Endothelial cell of umbilical vein (primary cell): ENCODE data around the gene CDH9. TPM values are rescaled to one million over a fixed set of nuclear protein-coding genes. Genes with fewer than 3 reads are reported as not detected.

Source experiments
- BruUV-seq: library from RNA; stranded (reverse); fragments of 400-500 nt; replicated peaks from 2 replicates; lab custom pipeline; 2021; lab: Mats Ljungman, UMichigan
- CTCF ChIA-PET: fragments of 300-600, 350-600 bp; sonication (Branson Sonifier 250); formaldehyde crosslinking; loops from one replicate; lab custom pipeline; 2021; ENCODE audit warnings: antibody characterized with exemption, inconsistent platforms; lab: Charles Lee
- POLR2A ChIA-PET: fragments of 300-600, 350-600 bp; sonication (Branson Sonifier 250); formaldehyde crosslinking; loops from one replicate; lab custom pipeline; 2021; ENCODE audit warnings: antibody characterized with exemption, inconsistent platforms; lab: Charles Lee
- DNase-seq: peaks from one replicate; pipeline ENCODE4 v3.0.0-alpha.2; 2011; ENCODE audit warnings: low read depth, low spot score
- FAIRE-seq: peaks from 2 replicates; lab custom pipeline; 2011; peaks lifted over from hg19 to GRCh38; lab: Jason Lieb, UNC
- H2AFZ ChIP-seq: 2 replicates; pipeline ENCODE4 v1.6.0; 2012; ENCODE audit warnings: low read depth, low read length, control low read depth, inconsistent platforms
- H3K27ac ChIP-seq: 2 replicates; pipeline ENCODE4 v1.5.1; 2011; ENCODE audit warnings: low read depth, mild to moderate bottlenecking, control low read depth, low read length, moderate library complexity; ENCODE audit not compliant: insufficient read depth
- H3K27me3 ChIP-seq, 2 experiments: 2 replicates each; pipeline versions ENCODE4 v1.6.0 to v1.6.1; 2011; ENCODE audit warnings: low read length in 2 of 2, mixed read lengths in 1 of 2; ENCODE audit not compliant: control insufficient read depth in 2 of 2, insufficient read depth in 2 of 2
- H3K36me3 ChIP-seq, 2 experiments: 2 replicates in 1 of 2; 3 replicates in 1 of 2; pipeline ENCODE4 v1.5.1; 2011; ENCODE audit warnings: low read length in 2 of 2, mild to moderate bottlenecking in 1 of 2, moderate library complexity in 1 of 2; ENCODE audit not compliant: control insufficient read depth in 2 of 2, insufficient read depth in 2 of 2; ENCODE audit errors: extremely low read depth in 1 of 2
- H3K4me1 ChIP-seq: 3 replicates; pipeline ENCODE4 v1.5.1; 2011; ENCODE audit warnings: mild to moderate bottlenecking, low read length; ENCODE audit not compliant: control insufficient read depth, insufficient read depth; ENCODE audit errors: extremely low read depth
- H3K4me2 ChIP-seq: 2 replicates; pipeline ENCODE4 v1.6.1; 2011; ENCODE audit warnings: low read length, control low read depth, mixed read lengths; ENCODE audit not compliant: insufficient read depth
- H3K4me3 ChIP-seq, 3 experiments: fragments of 200-600 bp in 1 of 3; sonication (generic), shearing (Covaris generic) in 1 of 3; replicated peaks in 1 of 3; 2 replicates each; pipeline ENCODE4 v1.5.1; 2011 to 2016; ENCODE audit warnings: control low read depth in 3 of 3, low read length in 3 of 3, mild to moderate bottlenecking in 2 of 3, inconsistent platforms in 1 of 3, low read depth in 1 of 3, moderate library complexity in 1 of 3; ENCODE audit not compliant: insufficient read depth in 1 of 3
- H3K79me2 ChIP-seq: 2 replicates; pipeline ENCODE4 v1.6.0; 2012; ENCODE audit warnings: low read length, inconsistent platforms; ENCODE audit not compliant: control insufficient read depth, insufficient read depth
- H3K9ac ChIP-seq: replicated peaks from 2 replicates; pipeline ENCODE3; 2011; ENCODE audit warnings: low read length, control low read depth; ENCODE audit not compliant: insufficient read depth; ENCODE audit errors: extremely low read depth
- H3K9me1 ChIP-seq: replicated peaks from 3 replicates; pipeline ENCODE4 v1.6.0; 2011; ENCODE audit warnings: mild to moderate bottlenecking, low read length; ENCODE audit not compliant: control insufficient read depth, insufficient read depth; ENCODE audit errors: extremely low read depth
- H3K9me3 ChIP-seq: replicated peaks from 2 replicates; pipeline ENCODE4 v1.5.1; 2012; ENCODE audit warnings: low read length, inconsistent platforms; ENCODE audit not compliant: control insufficient read depth, insufficient read depth
- H4K20me1 ChIP-seq: replicated peaks from 2 replicates; pipeline ENCODE3; 2011; ENCODE audit warnings: mild to moderate bottlenecking, low read length; ENCODE audit not compliant: control insufficient read depth, insufficient read depth; ENCODE audit errors: extremely low read depth
- CTCF ChIP-seq, 2 donors: IDR thresholded peaks; 1 replicate in 1 of 2; 2 replicates in 1 of 2; pipeline ENCODE4 v1.5.1; 2011; ENCODE audit warnings: low read length in 2 of 2, mild to moderate bottlenecking in 2 of 2, moderate library complexity in 2 of 2, control low read depth in 1 of 2, inconsistent platforms in 1 of 2, low read depth in 1 of 2; ENCODE audit not compliant: insufficient read depth in 1 of 2; ENCODE audit errors: extremely low read depth in 1 of 2
- EZH2 ChIP-seq: IDR thresholded peaks from 2 replicates; pipeline ENCODE4 v1.6.1; 2012; ENCODE audit warnings: borderline replicate concordance, low read depth, mild to moderate bottlenecking, moderate library complexity, low read length, inconsistent platforms; ENCODE audit not compliant: severe bottlenecking
- FOS ChIP-seq: IDR thresholded peaks from 2 replicates; pipeline ENCODE4 v1.6.1; 2011; ENCODE audit warnings: mild to moderate bottlenecking, low read length, moderate library complexity, borderline replicate concordance; ENCODE audit not compliant: insufficient read depth
- GATA2 ChIP-seq: IDR thresholded peaks from 2 replicates; pipeline ENCODE4 v1.7.0; 2011; ENCODE audit warnings: low read depth, mild to moderate bottlenecking, moderate library complexity, mixed read lengths, low read length; ENCODE audit not compliant: insufficient read length, insufficient read depth
- JUN ChIP-seq: IDR thresholded peaks from 2 replicates; pipeline ENCODE4 v1.6.1; 2011; ENCODE audit warnings: borderline replicate concordance, low read depth; ENCODE audit not compliant: insufficient read length, insufficient read depth
- MAX ChIP-seq: IDR thresholded peaks from 2 replicates; pipeline ENCODE4 v1.6.1; 2011; ENCODE audit not compliant: insufficient read depth, insufficient read length
- MYC ChIP-seq: IDR thresholded peaks from one replicate; pipeline ENCODE4 v1.6.1; 2011; ENCODE audit warnings: mild to moderate bottlenecking, low read depth, low read length
- POLR2A ChIP-seq: IDR thresholded peaks from 2 replicates; pipeline ENCODE4 v1.6.1; 2012; ENCODE audit warnings: low read depth, mild to moderate bottlenecking, control low read depth, low read length
- POLR2AphosphoS5 ChIP-seq: IDR thresholded peaks from 2 replicates; pipeline ENCODE4 v1.6.1; 2012; ENCODE audit warnings: low read depth, mild to moderate bottlenecking, control low read depth, low read length, moderate library complexity; ENCODE audit not compliant: insufficient read depth
- dilution Hi-C: fragments of 300-500 bp; cut with MboI; formaldehyde crosslinking; loops from one replicate; pipeline ENCODE4 v1.15.0; 2019; ENCODE audit warnings: low sequenced_read_pairs; ENCODE audit not compliant: extremely low pct_ligation_motif_present
- intact Hi-C: fragments of 100-400 bp; cut with micrococcal nuclease; formaldehyde crosslinking; loops from one replicate; pipeline ENCODE4 v1.10.0; 2022
- polyA plus RNA-seq, 4 experiments: library from polyadenylated mRNA; depleted of rRNA in 3 of 4; stranded (reverse) in 3 of 4; unstranded in 1 of 4; fragments of >200 nt; gene quantifications; 2 replicates each; pipeline versions ENCODE4 v1.2.1 to v1.2.3, GENCODE V29; 2011 to 2012; ENCODE audit warnings: missing spikeins in 1 of 4
- total RNA-seq: library from RNA; stranded (reverse); gene quantifications from 2 replicates; pipeline ENCODE4 v1.2.3, GENCODE V29; 2021

CDH9 gene
- total and polyA plus RNA-seq, 2 donors (not counting 3 experiments of a cell fraction or from before 2014, with no cell fraction given), result not detected

GRCh38 chr5:27062451-27062850 lies 24.1 kb upstream of the CDH9 start:
- no peak overlapping the region for H3K9ac ChIP-seq
- no peak overlapping the region for H2AFZ ChIP-seq
- dilution Hi-C loops, result no loop called here
- H3K9me3 ChIP-seq, result peaks cover 3% of the 10 kb centered on the region
- no peaks in the 10 kb centered on the region for H4K20me1 ChIP-seq
- CTCF ChIA-PET, result no interaction called here
- BruUV-seq, result no TSS peak
- intact Hi-C loops, result no loop called here
- H3K36me3 ChIP-seq, result no peaks in the 10 kb centered on the region
- POLR2A ChIA-PET, result no interaction called here
- H3K9me1 ChIP-seq, result no peaks in the 10 kb centered on the region
- H3K27me3 ChIP-seq, result no peaks in the 10 kb centered on the region
- no peak overlapping the region for H3K4me2 ChIP-seq
- DNase-seq, result no peak
- no peak for TF ChIP-seq GATA2
- no peak overlapping the region for H3K4me3 ChIP-seq
- no peak for FAIRE-seq
- H3K4me1 ChIP-seq, result no peaks in the 10 kb centered on the region
- H3K27ac ChIP-seq, result no peak overlapping the region
- no peaks in the 10 kb centered on the region for H3K79me2 ChIP-seq

DNA sequence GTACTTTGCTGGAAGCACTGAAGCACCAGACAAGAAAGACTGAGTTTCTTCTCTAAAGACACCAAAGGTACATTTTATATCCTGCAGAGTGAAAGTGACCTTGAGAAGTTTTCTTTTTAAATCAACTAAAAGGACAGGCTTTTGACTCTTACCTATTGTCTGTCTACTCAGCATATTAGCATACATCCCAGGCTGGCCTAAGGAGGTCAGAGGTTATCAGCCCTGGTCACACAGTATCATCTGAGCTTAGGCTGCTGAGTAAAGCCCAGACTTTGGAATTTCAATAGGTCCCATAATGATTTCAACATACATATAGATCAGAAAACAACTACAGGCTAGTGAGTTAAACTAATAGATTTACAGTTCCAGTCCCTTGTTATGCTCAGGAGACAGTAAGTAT lies 10.1 kb upstream of the CDH9 start:
- dilution Hi-C loops, result no loop called here
- no peaks in the 10 kb centered on the region for H3K36me3 ChIP-seq
- H2AFZ ChIP-seq, result no peak overlapping the region
- ChIA-PET POLR2A (no interaction called here), CTCF (no interaction called here)
- no peak overlapping the region for H3K9ac ChIP-seq
- no peaks in the 10 kb centered on the region for H4K20me1 ChIP-seq
- no peaks in the 10 kb centered on the region for H3K27me3 ChIP-seq
- intact Hi-C loops, result no loop called here
- H3K79me2 ChIP-seq, result no peaks in the 10 kb centered on the region
- FAIRE-seq (no peak), DNase-seq (no peak)
- TF ChIP-seq GATA2, result no peak
- no peak for TF ChIP-seq JUN
- TF ChIP-seq FOS, result no peak
- no peak for TF ChIP-seq EZH2
- no peak for TF ChIP-seq CTCF (IDR thresholded peaks at IDR 0.05; ENCODE audit: extremely low read depth in 1 of 2, insufficient read depth in 1 of 2, low read depth in 1 of 2, low read length in 2 of 2)
- no peak for TF ChIP-seq MAX
- TF ChIP-seq MYC, result no peak
- no peak for TF ChIP-seq POLR2A
- no peak for TF ChIP-seq POLR2AphosphoS5
- H3K27ac ChIP-seq, result no peak overlapping the region
- H3K4me1 ChIP-seq, result no peaks in the 10 kb centered on the region
- H3K9me3 ChIP-seq, result no peaks in the 10 kb centered on the region
- no peak overlapping the region for H3K4me3 ChIP-seq
- H3K4me2 ChIP-seq, result no peak overlapping the region
- no peaks in the 10 kb centered on the region for H3K9me1 ChIP-seq
- no TSS peak for BruUV-seq
